HG02852 (cell line): ENCODE data around the gene PEX11B.

Experiments used
- ATAC-seq: cut with Tn5 transposase; IDR thresholded peaks from one replicate; pipeline ENCODE4 v1.9.1; 2021; ENCODE audit warnings: mild to moderate bottlenecking, moderate library complexity; ENCODE audit not compliant: unreplicated experiment

PEX11B gene

GRCh38 chr1:145877923-145878486, 40.5 kb downstream of the PEX11B start:
- no peak for ATAC-seq

GRCh38 chr1:145874646-145875045, 43.9 kb downstream of the PEX11B start:
- no peak for ATAC-seq

- ATAC-seq: no peak
Observed at GRCh38 chr1:145871994-145872924, 46.3 kb downstream of the PEX11B start.

- ATAC-seq: no peak
Observed at GRCh38 chr1:145868232-145868631, 50.3 kb downstream of the PEX11B start.

GRCh38 chr1:145863282-145864018, 55.1 kb downstream of the PEX11B start:
- ATAC-seq: no peak
